HG02678 (cell line): ENCODE data around the gene CAVIN2.

Experiments
- ATAC-seq: cut with Tn5 transposase; IDR thresholded peaks from one replicate; pipeline ENCODE4 v1.9.1; 2021; ENCODE audit warnings: mild to moderate bottlenecking, moderate library complexity; ENCODE audit not compliant: unreplicated experiment

The CAVIN2 gene

DNA sequence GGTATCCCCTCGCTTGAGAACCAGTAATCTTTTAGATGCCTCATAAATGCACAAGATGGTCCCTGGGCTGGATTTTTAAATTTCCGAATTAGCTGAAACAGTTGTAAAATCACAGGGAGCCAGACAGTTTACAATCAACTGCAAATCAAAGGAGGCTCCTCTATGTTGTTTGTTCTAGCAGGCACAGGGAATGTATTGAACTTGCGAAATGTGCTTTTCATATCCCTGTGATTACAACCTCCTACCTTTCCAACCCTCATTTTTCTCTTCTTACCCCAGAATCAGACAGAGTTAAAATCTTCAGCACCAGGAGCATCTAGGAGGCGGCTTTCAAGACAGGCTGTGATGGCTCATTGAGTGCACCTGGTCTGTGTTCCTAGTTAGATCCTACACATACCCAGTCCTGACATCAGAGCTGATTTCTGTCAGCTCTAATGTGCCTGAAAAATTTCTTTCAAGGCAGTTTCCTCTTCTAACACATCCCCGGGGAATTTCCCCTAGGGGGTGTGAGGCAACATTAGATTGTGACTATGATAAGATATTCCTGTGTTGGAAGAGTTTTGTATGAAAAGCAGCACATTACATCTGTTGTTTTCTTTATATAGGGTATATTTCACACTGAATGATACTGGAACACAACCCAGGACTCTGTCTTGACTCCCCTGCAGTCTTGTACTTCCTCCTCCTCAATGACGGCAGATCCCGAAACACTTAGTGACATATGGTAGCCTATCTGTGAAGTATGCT, 17.9 kb upstream of the CAVIN2 start:
- no peak for ATAC-seq

GRCh38 chr2:191863988-191864387, 17.1 kb upstream of the CAVIN2 start:
- no peak for ATAC-seq

GRCh38 chr2:191862156-191862775, 15.4 kb upstream of the CAVIN2 start:
- ATAC-seq, result no peak

- ATAC-seq, result no peak
These were observed 14.0 kb upstream of the CAVIN2 start for GRCh38 chr2:191860760-191861466.

DNA sequence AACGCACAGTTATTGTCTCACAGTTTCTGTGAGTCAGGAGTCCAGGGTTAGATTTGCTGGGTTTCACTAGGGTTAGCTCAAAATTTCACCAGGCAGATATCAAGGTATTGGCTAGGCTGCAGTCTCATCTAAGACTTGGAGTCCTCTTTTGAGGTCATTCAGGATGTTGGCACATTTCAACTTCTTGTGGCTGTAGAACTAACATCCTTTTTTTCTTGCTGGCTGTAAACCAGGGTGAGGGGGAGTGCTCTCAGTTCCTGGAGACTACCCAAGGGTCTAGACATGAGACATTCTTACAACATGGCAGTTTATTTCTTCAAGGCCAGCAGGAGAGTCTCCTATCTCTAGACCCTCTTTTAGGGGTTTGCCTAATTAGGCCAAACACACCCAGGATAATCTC, 12.8 kb upstream of the CAVIN2 start:
- ATAC-seq, result no peak

DNA sequence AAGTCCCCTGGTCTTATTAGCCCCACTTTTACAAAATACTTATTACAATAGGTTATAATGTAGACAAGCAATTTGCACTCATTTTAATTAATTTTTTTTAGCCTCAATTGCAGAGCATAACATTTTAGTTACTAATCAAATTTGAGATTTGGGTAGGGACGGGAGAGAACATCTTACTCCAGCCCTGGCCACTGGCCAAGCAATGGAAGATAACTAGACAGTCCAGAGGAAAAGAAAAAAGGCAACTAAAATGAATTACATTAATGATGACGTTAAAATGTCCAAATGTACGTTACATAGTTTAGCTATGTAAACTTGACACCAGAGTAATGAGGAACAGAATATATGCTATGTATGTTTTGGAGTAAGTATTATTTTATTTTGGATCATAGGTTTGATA, 11.0 kb upstream of the CAVIN2 start:
- no peak for ATAC-seq

DNA sequence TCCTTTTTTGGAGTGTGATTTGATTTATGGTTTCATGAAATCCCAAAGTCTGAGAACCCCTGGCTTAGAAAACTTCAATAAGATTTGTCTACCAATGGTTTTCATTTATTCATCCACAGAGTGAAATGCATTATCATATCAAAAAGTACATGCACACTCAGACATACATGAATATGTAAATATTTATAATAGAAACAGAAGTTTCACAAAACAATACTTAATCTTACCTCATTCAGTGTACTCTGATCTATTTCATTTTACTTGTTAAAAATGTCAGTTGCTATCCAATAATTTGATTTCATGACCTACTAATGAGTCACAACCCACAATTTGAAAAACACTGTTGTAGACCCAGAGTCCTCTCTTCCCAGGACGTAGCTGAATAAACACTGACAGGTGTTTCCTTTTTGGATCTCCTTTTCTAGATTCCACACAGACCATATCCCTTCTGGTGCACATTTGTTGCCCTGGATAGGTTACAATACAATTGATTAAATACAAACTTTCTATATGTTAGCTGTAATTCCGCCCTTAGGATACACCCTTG, 10.4 kb upstream of the CAVIN2 start:
- no peak for ATAC-seq

GRCh38 chr2:191856111-191856876, 9.4 kb upstream of the CAVIN2 start:
- no peak for ATAC-seq

DNA sequence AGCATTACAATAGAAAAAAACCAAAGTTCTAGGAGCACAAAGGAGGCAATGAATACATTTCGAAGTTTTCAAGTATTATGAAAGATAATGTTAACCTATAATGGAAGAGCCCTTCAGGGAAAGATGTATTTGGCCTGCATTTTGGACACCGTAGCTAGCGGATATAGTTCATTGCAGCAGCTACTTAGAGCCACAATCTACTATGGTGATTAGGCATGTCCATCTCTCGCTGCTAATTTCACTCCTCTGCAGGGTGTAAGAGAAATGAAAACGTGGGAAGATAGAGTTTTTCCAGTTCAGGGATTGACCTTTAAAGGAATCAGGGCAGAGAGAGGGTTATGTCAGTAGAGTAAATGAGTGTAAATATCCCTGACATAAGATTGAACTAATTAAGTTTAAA, 8.5 kb upstream of the CAVIN2 start:
- no peak for ATAC-seq

DNA sequence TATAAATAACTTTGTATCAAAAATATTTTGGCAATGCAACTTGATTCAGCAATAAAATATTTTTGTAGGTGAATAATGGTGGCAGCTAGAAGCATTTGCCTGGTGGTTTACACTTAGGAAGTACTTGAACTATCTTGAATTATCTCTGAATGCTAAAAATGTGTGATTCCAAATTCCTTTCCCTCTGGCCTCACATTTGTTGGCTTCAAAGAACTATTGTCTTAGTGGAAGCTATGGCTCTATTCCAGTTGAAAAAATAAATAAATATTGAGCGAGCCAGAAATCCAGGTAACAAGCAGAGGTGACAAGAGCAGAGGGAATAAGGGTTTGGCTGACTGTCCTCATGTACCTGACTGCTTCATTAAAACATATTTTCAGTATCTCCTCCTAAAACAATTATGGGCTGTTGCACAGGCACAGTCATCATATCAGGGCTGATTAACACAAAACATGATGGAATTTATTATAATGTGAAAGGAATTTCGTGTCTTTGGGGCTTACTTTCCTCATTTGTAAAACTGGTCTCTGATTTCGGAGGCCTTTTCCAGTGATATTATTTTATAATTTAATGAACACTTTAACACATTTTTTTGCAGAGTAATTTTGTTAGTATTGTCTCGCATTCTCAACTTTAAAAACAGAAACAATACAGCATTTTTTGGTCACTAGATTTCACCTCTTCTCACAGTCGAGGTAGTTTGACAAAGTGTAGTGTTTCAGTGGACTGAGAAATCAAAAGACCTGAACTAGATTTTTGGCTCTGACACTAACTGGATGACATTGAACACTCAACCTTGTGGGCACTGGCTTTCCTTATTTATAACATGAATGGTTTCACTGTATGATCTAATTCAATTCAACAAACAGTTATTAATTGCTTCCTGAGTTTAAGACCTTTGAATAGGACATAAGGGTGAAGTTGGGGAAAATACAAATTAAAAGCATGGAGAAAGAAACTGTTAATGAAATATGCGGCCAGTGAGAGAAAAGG, 7.8 kb upstream of the CAVIN2 start:
- ATAC-seq, result no peak

GRCh38 chr2:191853843-191854242, 7.0 kb upstream of the CAVIN2 start:
- no peak for ATAC-seq

DNA sequence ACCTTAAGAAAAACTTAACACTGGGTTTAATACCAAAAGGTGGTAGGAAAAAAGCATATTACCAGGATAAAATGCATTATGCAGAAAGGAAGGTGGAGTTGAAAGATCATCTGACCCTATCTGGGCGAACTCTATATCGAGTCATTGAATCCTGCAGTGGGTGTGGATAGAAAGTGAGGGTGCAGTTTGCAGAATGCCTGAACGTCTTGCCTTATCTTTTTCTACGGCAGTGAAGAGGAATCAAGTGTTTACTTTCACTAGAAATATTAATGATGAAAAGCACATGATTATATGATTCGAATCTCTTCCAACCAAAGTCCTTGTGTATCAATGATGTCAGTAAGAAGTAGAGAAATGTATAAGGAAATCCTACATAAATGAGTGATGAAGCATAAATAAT, 4.3 kb upstream of the CAVIN2 start:
- ATAC-seq, result no peak

DNA sequence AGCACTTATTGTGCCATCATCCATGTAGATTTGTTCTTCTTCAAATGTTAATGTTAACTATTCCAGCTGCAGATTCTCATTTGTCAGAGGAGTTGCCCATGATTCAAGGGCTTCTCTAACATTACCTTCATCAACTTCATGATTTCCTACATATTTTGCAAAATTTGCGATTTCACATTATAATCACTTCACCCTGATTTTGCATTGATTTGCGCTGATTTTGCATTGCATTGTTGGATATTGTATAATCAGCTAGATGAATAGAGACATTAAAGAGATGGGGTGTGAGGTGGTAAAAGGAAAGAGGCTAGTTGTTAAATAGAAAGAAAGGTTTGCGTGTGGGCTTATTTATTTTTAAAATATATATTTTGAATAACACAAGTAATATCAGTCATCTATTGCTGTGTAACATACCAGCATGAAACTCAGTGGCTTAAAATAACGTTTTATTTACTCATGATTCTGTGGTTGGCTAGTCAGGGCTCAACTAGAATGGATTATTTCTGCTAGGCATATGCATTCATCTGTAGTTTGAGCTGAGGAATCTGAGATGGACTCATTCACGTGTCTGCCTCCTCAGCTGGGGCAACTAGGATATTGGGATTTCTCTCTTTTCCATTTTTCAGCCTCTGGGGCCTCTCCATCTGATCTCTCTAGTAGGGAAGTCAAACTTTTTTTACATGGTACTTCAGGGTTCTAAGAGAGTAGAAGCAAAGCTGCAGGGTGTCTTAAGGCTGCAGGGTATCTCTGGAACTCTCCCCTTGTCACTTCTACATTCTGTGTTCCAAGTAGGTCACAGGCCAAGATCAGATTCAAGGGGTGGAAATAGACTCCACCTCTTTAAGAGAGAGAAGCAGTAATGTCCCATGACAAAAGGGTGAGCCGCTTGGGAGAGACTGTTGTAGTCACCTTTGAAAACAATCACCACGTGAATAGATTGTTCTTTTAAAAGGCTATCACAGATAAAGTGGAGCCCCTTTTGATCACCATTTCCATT, 2.2 kb upstream of the CAVIN2 start:
- ATAC-seq, result no peak

DNA sequence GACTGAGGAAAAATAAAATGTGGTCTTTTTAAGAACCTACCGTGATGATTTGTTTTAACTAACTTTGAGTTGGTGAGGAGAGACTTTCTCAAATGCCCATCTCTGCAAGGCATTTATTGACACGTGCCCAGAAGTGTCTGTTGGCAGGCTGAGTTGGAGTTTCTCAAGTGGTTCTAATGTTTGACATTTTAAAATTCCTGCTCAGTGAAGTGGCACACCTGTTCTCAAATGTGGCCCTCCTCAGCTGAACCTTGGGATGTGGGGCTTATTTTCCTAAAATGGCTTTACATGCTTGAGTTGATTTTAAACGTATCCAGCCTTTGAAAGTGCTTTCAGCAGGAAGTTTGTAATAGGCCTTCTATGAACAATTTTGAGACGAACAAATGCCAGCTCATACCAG, 876 bp upstream of the CAVIN2 start:
- ATAC-seq, result no peak

DNA sequence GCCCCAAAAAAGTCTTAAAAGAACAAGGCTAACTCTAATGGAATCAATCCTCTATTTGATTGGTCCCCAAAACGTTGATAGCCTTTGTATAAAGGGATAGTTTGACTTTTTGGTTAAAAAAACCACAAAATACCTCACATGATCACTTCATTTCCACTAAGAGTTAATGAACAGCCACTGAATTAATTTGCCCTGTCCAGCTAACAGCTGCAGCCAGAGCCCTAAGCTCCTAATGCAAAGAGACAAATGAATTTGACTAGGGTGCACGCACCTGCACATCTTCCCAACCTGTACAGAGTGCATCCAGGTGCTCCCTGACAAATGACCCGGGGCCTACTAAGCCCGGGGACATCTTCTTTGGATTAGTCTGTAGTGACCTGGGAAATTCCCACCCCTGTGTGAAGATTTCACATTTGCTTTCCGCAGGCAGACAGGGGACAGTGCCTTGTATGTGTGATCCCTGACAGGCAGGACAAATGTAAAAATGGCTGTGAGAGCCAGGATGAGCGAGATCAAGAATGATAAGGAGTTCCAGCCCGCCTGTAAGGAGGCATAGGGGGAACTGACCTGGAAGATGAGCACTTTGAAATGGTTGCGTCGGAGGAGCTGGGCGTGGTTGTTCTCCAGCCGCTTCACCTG, 893 bp downstream of the CAVIN2 start:
- no peak for ATAC-seq

- no peak for ATAC-seq
These were observed 1.6 kb downstream of the CAVIN2 start for GRCh38 chr2:191845248-191845715.

GRCh38 chr2:191844706-191845105, 2.2 kb downstream of the CAVIN2 start:
- ATAC-seq, result no peak

DNA sequence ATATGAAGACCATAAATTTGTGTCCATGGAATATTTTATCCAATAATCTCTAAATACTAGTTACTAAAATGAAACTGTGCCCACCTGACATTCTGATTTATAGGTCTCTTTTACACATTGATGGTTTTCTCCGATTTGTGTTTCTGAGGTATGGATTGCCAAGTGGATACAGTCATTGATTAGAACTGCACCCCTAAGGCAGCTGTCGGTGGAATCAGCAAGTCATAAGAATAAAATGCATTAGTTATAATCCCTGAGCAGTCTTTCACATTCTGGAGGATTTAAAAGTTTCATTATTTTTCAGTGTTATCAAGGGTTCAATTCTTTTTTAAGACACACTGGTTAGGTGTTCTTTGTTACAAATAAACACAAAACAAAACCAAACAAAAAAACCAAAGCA, 6.0 kb downstream of the CAVIN2 start:
- ATAC-seq, result no peak
